ENCODE data around the gene NCBP3.

DNA sequence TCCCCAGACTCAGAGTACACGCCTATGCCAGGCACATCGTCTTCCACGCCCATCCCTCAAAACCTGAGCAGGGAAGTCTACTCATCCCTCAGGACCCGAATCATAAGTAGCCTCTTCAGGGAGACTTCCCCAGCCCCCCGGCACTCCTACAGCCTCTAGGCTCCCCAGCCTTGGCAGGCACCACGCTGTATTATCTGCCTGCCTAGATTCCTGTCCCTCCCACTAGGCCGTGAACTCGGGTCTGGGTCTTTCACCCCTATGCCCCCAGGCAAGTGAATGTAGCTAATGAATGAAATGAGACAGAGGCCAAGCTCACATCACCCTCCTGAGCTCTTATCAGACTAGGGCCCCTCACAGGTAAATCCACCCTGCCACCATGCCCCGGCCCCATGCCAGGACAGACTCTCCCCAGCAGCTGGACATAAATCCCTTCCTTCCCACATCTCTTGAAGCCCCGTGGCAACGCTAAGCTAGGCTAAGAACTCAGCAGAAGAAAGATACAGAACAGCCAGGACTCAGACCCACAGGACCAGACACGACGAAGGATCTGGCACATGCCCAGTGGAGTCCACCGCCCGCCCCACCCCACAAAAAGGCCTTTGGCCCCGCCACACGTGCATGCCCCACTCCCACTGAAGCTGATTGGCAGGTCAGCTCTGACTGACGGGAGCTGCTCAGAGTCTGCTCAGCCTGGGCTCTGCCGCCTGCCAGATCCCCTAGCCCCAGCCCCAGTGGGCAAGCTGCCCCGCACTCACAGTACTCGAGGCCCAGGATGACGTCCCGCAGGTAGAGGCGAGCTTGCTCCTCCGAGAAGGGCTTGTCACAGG is 33.8 kb upstream of the NCBP3 start:
- TF ChIP-seq, protein P1, sequence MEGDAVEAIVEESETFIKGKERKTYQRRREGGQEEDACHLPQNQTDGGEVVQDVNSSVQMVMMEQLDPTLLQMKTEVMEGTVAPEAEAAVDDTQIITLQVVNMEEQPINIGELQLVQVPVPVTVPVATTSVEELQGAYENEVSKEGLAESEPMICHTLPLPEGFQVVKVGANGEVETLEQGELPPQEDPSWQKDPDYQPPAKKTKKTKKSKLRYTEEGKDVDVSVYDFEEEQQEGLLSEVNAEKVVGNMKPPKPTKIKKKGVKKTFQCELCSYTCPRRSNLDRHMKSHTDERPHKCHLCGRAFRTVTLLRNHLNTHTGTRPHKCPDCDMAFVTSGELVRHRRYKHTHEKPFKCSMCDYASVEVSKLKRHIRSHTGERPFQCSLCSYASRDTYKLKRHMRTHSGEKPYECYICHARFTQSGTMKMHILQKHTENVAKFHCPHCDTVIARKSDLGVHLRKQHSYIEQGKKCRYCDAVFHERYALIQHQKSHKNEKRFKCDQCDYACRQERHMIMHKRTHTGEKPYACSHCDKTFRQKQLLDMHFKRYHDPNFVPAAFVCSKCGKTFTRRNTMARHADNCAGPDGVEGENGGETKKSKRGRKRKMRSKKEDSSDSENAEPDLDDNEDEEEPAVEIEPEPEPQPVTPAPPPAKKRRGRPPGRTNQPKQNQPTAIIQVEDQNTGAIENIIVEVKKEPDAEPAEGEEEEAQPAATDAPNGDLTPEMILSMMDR (IDR thresholded peaks at IDR 0.05), result no peak
- TF ChIP-seq POLR2A (IDR thresholded peaks at IDR 0.05) (no peak), EP300 (IDR thresholded peaks at IDR 0.05) (no peak)

Data from ovary (tissue), 3 donors.